Stimulated activated CD4-positive, alpha-beta T cell treated with anti-CD3 and anti-CD28 coated beads, Interleukin-1b, Interleukin-23, amount 100 ng/mL, for 1 hour (primary cell): ENCODE results near the gene ADGRF1.
"Not testable (repeated sequence)": the region's sequence is repeated elsewhere in the genome, so short reads cannot be mapped to it uniquely, and the experiment has no call there.

ENCODE experiments used
- DNase-seq, 2 donors: peaks; one replicate each; pipeline ENCODE4 v3.0.0-alpha.2; 2020; ENCODE audit warnings: low read depth in 2 of 2

The ADGRF1 gene

GRCh38 chr6:47022191-47022590, 19.9 kb downstream of the ADGRF1 start:
- DNase-seq = no peak

GRCh38 chr6:47019941-47020340, 22.2 kb downstream of the ADGRF1 start:
- DNase-seq = no peak

GRCh38 chr6:47016909-47017308, 25.2 kb downstream of the ADGRF1 start:
- no peak for DNase-seq

DNA sequence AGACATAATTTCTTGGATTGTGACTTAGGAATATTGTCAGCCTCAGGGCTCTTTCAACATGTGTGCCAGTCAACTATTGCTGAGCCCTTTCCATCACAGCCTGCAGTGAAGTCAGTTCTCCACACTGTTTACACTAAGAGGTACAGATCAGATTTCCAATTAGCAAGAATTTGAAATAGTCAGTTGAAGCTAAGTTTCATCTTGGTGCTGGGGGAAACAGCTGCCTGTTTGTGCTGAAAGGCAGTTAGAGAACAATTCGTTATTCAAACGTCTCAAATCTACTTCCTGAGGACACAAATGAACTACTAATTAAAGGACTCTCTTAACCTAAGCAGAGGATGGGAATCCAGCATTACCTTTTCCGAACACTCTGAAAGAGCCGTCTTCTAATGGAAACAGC, 25.9 kb downstream of the ADGRF1 start:
- no peak for DNase-seq

GRCh38 chr6:47014401-47014800, 27.7 kb downstream of the ADGRF1 start:
- no peak for DNase-seq

DNA sequence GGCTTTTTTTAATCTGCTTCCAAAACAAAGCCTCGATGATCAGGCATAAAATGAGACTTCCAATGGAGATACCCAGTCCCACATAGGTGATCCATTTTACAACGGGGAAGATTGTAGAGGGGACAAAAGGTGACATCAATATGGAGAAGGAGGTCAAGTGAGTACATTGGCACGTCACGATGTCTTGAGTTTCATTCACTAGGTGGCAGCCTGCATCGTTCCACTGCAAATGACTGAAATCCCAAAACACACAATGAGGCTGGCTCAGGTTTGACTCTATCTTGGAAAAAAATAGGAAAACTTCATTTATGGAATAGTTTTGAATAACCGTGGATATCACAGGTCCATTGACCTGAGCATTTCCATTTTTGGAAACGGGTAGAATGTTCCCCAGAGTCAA, 32.5 kb downstream of the ADGRF1 start:
- no peak for DNase-seq

GRCh38 chr6:47008397-47008763, 33.8 kb downstream of the ADGRF1 start:
- DNase-seq = no peak

DNA sequence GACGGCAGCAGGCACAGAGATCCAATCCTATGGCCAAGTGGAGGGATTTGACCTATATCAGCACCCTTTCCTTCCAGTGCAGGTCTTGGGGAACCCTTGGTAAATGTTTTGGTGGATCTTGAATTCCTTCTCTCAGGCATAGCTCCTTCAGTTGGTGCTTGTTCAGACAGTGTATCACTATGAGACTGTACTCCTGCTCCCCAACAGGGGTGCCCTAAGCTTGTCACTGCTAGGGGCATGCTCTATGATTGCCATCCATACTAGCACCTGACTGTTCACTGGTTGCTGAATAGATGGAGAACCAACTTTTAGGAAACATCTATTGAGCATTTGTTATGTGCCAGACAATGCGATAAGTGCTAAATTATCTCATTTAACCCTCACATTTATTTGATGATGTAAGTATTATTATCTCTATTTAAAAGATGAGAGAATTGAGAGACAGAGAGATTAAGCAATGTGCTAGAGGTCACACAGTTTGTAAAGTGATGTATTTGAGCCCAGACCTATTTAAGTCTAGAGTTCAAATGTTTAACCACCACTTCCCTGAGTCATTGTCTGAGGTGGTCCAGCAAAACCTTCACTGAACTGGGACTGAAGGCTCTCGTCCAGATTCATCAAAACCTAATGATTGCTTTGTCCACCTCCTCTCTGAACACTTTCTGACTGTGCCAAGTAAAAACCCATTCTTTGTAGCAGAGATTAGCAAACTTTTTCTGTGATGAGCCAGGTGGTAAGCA, 34.3 kb downstream of the ADGRF1 start:
- DNase-seq = no peak

GRCh38 chr6:47005486-47005885, 36.6 kb downstream of the ADGRF1 start:
- DNase-seq = no peak

DNA sequence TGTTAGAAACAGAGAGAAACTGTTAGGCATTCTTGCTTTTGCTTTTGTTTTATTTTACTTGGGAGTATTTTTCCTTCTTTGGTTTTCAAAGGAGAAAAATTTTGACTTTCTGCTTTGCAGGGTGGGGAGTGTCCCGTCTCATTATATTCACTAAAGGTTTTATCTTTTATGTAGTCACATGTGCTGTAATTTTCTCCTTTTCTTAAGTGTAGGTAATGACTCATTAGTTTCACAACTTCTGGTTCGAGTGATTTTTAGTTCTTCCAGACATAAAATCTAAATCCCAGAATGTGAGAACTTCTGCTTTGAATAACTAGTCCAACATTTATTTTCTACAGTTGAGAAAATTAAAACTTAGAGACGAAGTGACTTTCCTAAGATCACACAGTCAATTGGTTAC, 37.7 kb downstream of the ADGRF1 start:
- DNase-seq = no peak

GRCh38 chr6:47000842-47001241, 41.3 kb downstream of the ADGRF1 start:
- DNase-seq = no peak

GRCh38 chr6:46998436-46999017, 43.6 kb downstream of the ADGRF1 start:
- DNase-seq = no peak

DNA sequence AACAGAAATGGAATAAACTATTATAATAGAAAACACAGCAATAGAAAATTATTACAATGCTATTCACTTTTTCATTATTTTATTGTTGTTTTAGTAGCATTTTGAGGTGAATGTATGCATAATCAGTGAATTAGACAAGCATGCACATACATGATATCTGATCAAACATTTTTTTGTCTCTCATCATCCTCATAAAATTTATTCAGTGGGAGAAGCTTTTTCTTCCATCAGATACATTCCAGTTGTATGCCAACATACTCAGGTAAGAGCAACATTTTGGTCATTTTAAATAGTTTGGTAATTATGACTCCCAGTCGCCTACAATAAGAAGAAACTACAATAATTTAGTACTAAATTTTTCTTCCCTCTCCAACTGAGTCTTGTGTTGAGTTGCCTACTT, 44.5 kb downstream of the ADGRF1 start:
- no peak for DNase-seq

GRCh38 chr6:46996860-46997641, 45.1 kb downstream of the ADGRF1 start:
- no peak for DNase-seq

GRCh38 chr6:46994933-46995332, 47.2 kb downstream of the ADGRF1 start:
- no peak for DNase-seq

DNA sequence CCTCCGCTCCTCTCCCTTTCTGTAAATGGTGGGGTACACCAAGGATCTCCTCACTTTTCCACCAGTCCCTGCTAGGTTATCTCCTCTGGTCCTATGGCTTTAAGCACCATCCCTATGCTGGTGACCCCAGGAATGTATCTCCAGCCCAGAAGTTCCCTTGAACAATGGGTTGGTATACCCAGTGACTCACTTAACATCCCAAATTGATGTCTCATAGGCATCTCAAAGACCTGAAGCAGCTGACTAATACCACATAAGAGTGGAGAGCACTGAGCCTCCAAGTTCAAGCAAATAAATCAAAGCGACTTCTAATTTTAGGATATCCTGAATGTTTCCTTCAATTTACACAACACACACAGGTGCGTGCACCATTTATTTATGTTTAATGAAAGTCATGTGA, 48.3 kb downstream of the ADGRF1 start:
- no peak for DNase-seq

DNA sequence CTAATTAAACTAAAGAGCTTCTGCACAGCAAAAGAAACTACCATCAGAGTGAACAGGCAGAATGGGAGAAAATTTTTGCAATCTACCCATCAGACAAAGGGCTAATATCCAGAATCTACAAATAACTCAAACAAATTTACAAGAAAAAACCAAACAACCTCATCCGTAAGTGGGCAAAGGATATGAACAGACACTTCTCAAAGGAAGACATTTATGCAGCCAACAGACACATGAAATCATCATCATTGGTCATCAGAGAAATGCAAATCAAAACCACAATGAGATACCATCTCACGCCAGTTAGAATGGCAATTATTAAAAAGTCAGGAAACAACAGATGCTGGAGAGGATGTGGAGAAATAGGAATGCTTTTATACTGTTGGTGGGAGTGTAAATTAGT, 49.7 kb downstream of the ADGRF1 start:
- DNase-seq = not testable (repeated sequence)

DNA sequence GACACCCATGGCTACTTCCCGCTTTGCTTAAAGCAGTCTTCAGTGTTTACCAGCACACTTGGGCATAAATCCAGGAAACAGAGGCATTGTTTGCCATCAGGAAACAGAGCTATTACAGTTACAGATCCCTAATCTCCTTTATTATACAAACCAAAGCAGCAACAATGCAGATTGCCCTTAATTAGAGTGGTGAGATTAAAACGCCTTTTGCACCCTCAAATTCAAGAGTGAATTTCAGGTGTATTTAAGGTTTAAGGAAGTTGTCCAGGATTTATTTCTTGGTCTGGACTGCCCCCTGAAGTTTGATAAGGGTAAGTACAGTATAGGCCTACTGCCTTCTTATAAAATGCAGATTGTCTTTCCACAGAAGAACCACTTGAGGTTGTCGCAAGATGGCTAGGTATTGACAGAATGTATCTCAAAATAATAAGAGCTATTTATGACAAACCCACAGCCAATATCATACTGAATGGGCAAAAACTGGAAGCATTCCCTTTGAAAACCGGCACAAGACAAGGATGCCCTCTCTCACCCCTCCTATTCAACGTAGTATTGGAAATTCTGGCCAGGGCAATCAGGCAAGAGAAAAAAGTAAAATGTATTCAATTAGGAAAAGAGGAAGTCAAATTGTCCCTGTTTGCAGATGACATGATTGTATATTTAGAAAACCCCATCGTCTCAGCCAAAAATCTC, 51.2 kb downstream of the ADGRF1 start:
- not testable (repeated sequence) for DNase-seq

DNA sequence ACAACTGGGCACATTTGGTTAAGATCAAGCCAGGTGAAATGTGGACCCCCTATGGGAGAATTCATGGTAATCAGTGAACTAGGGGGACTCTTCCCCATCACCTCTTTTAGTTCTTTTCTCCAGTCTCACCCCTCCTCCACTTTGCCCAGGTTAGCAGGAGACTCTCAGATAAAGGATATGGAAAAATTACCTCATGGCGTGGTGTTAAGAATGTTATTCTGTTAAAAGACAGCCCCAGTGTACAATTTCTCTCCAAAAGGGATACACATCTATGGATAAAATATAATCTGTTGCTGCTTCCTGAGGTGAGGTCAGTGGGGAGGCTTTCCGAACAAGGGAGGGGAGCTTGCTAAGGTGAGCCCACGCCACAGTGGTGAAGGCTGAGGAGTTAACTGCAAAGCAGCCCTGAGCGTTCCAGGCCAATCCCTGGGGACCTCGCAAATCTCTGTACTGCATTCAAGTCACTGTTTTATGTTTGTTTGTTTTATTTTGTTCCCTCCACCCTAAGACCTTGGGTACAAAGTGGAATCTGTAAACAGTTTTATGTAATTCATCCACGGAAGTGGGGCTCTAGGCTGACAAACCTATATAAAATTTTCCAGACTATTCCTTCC, 52.0 kb downstream of the ADGRF1 start:
- no peak for DNase-seq

GRCh38 chr6:46989398-46989797, 52.7 kb downstream of the ADGRF1 start:
- DNase-seq = no peak

- DNase-seq = no peak
These were observed 56.2 kb downstream of the ADGRF1 start for GRCh38 chr6:46985943-46986342.

GRCh38 chr6:46983007-46983411, 59.1 kb downstream of the ADGRF1 start:
- no peak for DNase-seq
